HG03139 (cell line): ENCODE data around the gene ZC3HAV1.
"Not testable (repeated sequence)": the region's sequence is repeated elsewhere in the genome, so short reads cannot be mapped to it uniquely, and the experiment has no call there.

ENCODE experiments used
- ATAC-seq: cut with Tn5 transposase; IDR thresholded peaks from one replicate; pipeline ENCODE4 v1.9.1; 2021; ENCODE audit not compliant: unreplicated experiment

The ZC3HAV1 gene

DNA sequence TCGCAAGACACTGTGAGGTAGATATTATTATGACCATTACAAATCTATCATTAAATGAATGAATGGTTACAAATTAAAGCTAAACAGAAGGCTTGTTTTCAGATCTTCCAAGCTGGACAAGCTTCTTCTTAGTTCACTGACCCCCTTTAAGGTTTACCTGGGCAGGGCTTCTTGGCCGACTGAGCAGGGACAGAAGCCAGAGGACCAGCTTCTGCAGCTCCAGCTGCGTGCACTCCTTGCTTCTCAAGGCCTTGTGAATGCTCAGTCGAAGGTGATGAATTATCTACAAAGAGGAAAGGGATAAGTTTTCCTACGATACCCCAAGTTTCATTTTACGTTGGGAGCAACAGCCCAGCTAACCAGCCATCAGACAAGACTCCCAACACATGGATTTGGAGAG lies 83.0 kb downstream of the ZC3HAV1 start:
- ATAC-seq = no peak

DNA sequence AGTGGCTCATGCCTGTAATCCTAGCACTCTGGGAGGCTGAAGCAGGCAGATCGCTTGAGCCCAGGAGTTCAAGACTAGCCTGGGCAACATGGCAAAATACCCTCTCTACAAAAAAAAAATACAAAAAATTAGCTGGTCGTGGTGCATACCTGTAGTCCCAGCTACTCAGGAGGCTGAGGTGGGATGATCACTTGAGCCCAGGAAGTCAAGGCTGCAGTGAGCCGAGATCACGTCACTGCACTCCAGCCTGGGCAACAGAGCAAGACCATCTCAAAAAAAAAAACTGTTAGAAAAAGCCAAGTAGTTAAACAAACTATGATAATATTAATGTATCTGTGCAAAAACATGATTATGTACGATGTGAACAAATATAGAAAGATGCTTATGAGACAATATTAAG lies 83.7 kb downstream of the ZC3HAV1 start:
- ATAC-seq = not testable (repeated sequence)

DNA sequence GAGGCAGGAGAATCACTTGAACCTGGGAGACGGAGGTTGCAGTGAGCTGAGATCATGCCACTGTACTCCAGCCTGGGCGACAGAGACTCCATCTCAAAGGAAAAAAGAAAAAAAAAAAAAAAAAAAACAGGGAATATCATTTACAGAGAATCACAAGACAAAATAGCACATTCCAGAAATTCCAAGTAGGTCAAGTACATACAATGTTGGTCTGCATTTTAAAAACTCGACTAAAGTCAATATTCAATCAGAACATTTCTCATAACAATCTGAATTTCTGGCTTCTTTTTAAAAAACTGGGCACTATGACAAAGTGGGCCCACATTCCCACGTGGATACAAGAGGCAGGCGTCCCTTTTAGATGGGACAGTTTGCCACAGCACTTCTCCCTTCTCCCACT lies 86.4 kb downstream of the ZC3HAV1 start:
- no peak for ATAC-seq

DNA sequence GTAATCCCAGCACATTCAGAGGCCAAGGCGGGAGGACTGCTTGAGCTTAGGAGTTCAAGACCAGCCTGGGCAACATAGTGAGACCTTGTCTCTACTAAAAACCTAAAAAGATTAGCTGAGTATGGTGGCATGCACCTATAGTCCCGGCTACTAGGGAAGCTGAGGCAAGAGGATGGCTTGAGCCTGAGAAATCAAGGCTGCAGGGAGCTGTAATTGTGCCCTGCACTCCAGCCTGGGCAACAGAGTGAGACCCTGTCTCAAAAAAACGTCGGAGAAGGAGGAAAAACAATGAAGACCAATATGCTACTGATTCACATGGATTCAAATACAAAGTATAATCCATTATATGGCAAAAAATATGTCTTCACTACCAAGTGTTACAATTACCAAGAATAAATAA lies 87.2 kb downstream of the ZC3HAV1 start:
- ATAC-seq = no peak

DNA sequence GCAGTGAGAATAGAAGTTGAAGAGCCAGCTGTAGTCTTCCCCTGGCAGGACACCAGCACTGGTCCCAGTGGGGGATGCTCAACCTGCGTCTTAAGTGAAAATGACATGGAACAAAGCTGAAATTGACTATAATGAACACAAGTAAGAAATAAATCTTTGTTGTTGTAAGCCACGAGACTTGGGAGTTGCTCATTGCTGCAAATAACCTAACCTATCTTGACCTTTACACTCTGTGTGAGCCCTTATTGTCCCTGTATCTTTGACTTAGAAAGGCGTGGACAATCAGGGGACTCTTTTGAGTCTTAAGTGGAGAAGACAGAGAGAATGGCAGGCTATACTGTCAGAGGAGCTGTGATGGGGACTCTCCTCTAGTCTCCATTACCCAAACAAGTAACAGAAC lies 90.6 kb downstream of the ZC3HAV1 start:
- no peak for ATAC-seq

DNA sequence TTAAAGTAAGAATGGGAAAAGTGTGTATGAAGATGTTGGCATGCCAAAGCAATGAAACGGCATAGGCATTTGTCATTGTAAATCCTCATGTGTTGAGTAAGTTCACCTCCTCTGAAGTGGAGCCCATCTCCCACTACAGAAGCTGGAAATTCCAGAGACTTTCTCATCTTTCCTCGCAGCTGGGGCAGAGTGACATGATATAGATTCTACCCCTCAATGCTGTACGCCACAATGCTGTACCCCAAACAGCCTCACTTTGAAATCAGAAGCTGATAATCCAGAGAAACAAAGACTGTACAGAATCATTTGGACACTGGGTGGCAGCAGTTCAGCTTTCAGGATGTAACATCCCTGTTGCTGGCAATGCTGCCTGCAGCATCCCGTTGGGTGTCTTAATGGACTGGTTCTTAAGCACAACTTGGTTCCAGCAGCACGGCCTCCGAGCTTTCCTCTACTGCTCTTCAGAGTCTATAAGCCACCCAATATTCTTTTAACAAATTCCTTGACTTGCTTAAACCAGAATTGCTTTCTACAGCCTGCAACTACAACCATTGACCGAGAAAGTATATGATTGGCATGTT lies 92.5 kb downstream of the ZC3HAV1 start:
- ATAC-seq = no peak

DNA sequence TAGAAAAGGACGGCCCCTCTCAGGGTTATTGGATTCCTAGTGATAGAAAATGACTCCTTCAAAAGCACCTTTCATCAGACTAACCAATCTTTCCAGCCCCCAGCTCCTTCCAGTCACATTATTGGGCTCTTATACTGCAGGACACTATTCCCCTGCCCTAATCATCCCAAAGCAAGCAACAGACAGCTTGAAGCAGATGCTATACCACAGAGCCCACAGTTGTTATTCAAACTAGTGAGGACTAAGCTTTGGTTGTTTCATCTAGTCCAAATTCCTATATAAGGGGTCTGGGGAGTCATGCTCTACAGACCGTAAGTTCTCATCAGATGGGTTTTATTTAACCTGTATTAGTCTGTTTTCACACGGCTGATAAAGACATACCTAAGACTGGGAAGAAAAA lies 98.1 kb downstream of the ZC3HAV1 start:
- no peak for ATAC-seq

DNA sequence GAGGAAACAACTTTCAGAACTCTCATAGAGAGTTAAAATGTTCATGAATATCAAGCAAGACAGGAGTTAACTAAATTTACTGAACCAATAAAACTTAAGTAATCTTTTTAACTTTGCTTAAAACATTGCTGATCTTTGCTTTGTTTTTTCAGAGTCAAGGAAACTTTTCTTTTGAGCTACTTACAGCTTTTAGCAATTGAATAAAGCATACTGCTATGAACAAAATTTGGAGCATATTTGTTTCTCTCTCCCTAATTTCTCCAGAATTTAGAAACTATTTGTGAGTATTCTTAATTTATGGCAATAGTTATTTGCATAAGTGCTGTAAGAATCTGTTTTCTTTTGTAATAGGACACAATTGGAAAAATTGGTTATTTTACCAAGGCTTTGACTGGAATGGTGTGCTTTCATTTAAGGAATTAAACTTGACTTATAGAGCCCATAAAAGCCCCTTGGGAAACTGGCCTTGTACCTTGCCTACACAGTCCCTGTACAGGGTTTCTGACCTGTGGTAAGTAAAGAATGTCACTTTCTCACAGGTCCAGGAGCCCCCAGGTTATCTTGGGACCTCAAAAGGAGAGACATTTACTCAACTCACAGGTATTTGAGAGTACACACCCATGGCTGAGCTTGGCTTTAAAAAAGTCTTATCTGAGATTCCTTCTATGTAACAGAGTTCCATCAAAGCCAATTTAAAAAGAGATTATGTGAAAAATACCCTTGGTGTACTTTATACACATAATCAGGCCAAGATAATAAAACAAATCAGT lies 105.0 kb downstream of the ZC3HAV1 start:
- no peak for ATAC-seq

DNA sequence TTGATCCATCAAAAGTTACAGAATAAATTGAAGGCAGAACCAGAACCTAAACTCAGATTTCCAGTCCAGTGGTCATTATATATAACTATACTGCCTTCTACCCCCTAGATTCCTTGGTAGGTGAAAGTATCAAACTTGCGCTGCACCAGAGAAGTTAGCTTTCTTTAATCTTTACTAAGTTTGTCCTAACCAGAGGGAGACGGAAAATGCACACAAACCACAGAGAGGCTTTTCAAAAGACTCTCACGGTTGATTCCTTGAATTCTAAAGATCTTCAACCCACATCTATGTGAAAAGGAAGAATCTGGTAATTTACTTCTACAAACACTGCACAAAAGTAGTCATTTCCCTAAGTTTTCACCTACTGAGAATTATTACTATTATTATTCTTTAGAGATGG lies 110.1 kb downstream of the ZC3HAV1 start:
- ATAC-seq = no peak
